Activated CD4-positive, alpha-beta T cell treated with anti-CD3 and anti-CD28 coated beads, Interleukin-2, Interleukin-4, amounts not matched to agents 100 ng/mL and 50 ng/mL, durations not matched to agents 16 hours and 8 hours (primary cell): ENCODE results near the gene MOGAT1.
"Not testable (repeated sequence)": the region's sequence is repeated elsewhere in the genome, so short reads cannot be mapped to it uniquely, and the experiment has no call there.

Source experiments
- DNase-seq: peaks from one replicate; pipeline ENCODE4 v3.0.0-alpha.2; 2020; ENCODE audit warnings: low spot score

Gene MOGAT1

DNA sequence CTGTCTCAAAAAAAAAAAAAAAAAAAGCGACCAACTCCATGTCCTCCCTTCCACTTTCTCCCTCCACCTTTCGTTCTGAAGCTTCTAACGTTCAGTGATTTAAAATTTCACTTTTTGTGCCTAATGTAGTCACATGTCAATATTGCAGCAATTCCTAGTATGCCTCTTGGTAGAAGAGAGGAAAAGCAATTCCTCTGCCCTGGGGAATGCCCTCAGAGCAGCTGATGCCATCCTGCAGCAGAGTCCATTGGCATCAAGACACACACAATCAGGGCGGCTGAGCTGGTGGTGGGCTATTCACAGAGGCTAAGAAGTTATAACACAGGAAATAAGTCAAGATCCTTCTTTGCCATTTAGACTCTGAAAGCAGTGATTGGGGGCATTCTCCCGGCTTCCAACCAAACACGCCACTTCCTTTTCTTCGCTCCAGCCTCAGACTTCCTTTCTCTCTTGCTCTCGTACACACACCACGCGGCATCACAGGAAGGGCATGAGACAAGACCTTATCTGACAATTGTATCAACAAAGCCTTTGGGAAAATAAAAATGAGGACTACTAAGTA, 71.9 kb downstream of the MOGAT1 start:
- no peak for DNase-seq

DNA sequence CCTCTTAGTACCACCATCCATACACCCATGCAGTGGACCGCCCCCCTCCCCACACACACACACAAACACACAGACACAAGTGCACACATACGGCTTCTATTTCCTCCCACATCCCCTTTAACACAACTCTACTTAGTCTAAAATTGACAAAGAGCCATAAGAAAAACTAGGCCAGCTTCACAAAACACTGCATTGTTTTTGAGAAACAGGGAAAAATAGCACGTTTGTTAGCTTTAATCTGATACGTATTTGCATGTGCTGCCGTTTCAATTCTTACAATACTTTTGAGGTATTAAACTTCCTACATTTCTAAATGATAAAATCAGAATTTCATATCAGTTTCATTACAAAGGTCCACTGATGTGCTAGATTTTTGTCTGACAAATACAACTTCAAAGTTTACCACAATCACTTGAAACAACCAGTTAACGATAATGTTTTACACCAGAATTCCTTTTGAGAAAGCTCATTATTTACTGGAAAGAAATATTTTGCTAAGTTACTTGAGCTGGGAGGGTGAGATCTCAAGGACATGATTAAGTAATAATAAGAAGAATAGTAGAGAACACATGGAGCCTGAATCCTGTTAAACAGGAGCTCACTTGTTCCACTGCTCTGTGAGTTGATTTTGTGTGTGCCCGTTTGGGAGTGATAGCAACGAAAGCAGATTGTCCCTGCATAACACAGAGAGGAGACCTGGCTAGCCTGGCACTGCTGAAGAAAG, 74.5 kb downstream of the MOGAT1 start:
- DNase-seq, result no peak

DNA sequence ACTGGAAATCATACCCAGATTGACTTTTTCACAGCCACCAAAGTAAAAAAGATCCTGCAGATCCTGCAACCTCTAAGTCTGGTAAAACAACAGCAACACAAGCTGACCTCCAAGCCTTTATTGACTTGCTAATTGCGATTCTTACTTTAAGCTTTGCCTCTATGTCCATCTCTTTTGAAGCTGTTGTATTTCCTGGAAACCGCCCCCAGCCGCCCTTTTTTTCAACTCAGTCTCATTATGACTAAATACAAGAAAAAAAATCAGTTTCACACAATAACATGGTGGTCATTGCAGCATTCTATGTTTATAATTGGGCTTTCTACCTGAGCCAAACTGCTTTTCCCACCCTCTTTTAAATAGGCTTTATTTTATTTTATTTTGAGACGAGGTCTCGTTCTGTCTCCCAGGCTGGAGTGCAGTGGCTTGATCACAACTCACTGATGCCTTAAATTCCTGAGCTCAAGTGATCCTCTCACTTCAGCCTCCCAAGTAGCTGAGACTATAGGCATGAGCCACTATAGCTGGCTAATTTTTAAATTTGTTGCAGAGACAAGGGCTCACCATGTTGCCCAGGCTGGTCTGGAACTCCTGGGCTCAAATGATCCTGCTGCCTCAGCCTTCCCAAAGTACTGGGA, 76.2 kb downstream of the MOGAT1 start:
- peak; percentile 38 for DNase-seq

DNA sequence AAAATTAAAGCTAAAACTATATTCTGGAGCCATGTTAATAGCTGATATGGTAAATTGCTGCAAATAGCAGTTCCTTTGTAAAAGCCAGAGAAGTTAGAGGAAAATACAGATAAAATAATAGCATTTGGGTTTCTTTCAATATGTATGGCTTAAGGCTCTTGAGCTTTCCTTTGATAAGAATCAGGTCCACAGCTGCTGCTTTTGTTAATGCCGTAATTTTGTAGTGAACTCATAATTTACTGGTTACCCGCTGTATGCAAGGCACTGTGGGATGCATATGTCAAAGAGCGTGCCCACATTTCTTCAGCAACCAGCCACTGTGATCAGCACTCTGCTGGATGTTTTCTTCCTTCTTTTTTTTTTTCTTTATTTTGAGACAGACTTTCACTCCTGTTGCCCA, 79.1 kb downstream of the MOGAT1 start:
- DNase-seq, result no peak

DNA sequence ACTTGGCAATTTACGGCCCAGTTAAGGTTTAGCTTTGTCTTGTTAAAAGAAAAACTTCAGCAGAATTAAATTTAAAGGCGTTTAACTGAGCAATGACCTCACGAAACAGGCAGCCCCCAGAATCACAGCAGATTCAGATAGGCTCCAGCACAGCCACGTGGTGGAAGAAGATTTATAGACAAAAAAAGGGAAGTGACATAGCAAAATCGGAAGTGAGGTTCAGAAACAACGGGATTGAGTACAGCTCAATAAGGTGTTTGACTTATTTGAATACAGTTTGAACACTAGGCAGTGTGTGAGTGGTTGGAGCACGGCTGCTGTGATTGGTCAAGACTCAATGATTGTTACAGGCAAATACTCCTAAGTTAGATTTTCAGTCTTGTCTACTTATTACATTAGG, 79.8 kb downstream of the MOGAT1 start:
- no peak for DNase-seq

DNA sequence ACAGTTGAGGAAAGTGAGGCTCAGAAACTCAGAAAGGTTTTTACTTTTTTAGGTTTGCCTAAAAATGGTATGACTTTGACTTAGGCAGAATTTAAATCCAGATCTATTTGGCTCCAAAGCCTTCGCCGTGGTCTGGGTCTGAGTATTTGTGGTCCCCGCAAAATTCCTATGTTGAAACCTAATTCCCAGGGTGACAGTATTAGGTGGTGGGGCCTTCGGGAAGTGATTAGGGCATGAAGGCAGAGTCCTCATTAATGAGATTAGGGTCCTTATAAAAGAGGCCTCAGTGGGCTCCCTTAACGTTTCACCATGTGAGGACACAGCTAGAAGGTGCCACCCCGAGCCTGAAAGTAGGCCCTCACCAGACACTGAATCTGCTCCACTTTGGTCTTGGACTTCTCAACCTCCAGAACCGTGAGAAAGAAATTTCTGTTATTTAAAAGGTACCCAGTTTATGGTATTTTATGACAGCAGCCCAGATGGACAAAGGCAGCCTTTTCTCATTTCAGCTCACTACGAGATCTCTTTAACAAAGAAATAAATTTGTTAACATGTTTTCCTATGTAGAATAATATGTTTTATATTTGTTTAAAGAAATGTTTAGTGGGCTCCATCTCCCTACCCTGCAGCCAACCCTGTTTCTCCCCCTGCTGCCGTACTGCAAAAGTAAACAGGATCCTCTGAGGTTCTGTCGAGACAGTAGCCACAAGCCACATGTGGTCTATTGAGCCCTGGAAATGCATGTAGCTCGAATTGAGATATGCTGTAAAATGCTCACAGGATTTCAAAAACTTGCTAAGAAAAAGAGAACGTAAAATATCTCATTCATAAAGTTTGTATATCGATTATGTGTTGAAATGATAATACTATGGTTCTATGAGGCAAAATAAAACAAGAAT, 80.6 kb downstream of the MOGAT1 start:
- no peak for DNase-seq

DNA sequence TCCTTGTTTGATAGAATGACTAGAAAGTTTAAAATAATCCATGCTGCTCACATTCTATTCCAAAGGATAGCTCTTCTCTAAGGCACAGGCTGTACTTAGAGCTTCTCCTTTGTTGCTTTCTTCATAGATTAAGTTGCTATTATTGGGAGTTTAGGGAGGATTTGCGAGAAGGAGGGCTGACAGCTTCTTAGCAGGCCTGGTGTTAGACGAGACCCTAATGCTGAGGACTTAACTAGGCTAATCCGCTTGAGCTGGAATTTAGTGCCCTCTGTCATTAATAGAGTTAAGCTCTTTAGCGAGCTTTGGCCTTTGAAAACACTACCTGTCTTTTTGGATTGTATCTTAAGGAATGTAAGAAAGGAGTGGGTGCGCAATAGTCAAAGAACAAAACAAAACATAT, 81.3 kb downstream of the MOGAT1 start:
- no peak for DNase-seq

DNA sequence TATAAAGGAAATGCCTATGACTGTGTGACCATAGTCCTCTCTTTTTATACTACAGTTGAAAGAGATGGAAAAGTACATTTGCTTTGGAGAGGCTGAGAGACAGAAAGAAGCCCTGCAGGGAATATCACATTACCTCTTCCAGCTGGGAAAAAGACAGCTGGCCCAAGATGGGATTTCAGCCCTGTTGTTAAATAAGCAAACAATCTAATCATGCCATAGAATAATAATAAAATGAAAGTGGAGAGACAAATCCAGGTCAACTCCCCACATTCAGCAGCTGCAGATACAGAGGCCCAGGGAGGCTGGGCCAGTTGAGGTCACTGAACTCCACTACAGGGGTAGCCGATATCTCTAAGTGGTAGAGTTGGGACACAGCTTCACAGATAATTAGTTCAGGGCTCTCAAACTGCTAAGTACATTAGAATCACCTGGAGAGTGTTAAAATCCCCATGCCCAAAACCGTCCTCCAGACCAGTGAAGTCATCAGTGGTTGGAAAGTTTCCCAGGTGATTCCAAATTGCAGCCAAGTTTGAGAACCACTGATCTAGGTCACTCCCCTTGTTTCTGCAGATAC, 81.9 kb downstream of the MOGAT1 start:
- DNase-seq, result no peak

DNA sequence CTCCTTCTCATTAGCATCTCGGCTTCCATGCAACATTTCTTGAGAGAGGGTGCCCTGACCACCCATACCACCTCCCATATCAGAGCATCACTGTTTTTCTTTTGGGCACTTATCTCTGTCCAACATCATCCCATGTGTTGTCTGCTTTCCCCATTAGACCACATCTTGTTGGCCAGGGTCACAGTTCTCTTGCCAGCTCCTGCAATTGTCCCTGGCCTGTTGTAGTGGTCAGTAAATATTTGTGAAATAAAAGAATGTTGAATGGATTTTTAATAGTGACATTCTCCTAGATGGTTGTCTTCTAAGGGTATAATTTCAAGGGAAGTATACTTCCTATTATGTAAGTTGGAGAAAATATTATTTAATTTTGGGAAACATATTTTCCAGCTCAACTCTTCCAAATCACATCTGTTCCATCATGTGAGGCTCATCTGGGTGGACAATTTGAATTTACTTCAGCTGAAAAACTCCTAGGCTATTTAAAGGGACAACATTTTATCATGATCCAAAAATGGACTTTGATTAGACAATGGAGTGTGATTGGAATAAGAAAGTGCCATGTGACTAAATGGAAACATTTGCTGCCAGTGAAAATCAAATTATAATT, 83.0 kb downstream of the MOGAT1 start:
- DNase-seq, result no peak

DNA sequence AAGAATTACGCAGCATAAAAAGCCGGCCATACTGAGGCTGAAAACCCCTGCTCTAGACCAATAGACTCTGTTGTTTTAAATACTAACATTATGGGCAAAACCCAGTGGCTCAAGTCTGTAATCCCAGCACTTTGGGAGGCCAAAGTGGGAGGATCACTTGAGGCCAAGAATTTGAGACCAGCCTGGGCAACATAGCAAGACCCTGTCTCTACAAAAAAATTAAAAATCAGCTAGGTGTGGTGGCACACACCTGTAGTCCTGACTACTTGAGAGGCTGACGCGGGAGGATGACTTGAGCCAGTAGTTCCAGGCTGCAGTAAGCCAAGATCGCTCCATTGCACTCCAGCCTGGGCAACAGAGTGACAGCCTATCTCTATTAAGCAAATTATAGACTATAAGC, 84.1 kb downstream of the MOGAT1 start:
- DNase-seq, result not testable (repeated sequence)

DNA sequence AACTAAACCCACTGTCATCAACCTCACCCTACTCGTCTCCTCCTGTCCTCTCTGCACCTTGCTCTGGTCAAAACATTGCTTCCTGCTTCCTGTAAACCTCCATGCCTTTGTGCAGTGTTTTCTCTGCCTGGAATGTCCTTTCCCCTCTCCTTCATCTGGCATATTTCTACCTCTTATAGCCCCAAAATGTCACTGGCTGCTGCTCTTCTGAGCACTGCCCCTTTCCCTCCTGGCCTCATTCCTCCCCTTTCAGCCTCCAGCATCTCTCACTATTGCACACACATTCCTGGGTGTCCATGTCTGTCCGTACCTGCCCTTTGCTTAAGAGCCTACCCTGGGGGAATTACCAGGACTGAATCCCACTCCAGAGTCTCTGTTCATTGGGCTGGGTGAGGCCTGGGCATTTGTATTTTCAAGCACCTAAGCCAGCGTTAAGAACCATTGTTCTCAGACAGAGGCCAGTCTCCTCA, 84.9 kb downstream of the MOGAT1 start:
- no peak for DNase-seq

DNA sequence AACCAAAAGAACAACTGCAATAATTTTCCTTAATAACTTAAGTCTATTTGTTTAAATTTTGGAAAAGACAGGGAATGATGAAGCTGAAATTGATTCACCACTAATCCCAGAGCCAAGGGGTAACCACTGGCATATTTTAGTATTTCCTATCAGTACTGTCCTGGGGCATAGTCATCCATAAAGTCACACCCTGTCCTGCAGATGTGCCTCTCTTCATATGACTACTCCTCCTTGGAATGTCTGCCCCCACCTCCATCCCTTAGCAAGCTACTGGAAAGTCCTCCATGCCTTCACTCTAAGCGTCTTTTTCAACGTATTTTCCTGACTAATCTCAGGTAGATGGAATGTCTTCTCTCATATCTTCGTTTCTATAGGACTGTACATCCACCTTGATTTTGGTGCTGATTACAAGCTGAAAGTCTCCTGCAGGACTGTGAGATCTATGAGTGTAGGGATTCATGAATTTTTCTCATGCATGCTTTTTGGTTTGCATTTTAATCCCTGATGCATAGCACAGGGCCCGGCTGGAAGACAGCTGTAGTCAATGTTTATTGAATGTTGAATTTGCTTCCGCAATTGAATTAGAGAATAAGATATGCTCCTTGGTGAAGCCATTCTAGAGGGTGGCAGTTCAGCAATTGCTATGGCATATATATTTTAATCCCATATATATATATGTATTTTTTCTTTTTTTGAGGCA, 85.6 kb downstream of the MOGAT1 start:
- no peak for DNase-seq
